Endometrial microvascular endothelial cells (primary cell): ENCODE measurements around the gene CACUL1. TPM values are rescaled to one million over a fixed set of nuclear protein-coding genes. Genes with fewer than 3 reads are reported as not detected.
"Not testable (repeated sequence)": the region's sequence is repeated elsewhere in the genome, so short reads cannot be mapped to it uniquely, and the experiment has no call there.

Experiments
- in situ Hi-C: cut with HindIII; loops from 2 replicates; pipeline ENCODE4 v1.10.0; 2017; ENCODE audit warnings: low sequenced_read_pairs, low pct_unique_long_range_greater_than_20kb; ENCODE audit errors: inconsistent ontology term
- total RNA-seq: library from RNA; depleted of rRNA; stranded (reverse); fragments of >200 nt; gene quantifications from one replicate; pipeline ENCODE4 v1.2.3, GENCODE V29; 2015; ENCODE audit errors: inconsistent ontology term

CACUL1 gene
- total RNA-seq, 1 donor from 2014 or later, result 16.3 TPM

DNA sequence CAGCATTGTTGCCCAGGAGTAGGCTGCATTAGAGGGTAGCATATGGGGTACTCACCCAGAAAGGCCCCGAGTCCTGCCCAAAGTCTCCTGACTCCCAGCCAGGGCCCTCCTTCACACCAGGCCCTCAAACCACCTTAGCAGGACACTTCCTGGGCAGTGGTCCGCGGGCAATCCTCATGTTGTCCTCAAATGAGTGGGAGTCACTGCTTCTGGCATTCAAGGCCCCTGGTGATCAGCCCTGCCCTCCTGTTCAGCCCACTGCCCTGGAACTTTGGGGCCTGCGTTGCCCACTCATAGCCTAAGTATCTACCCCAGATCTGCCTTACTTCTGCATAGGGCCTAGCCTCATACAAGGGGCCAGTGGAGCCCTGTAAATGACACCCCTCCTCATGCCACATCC is 88.4 kb downstream of the CACUL1 start:
- in situ Hi-C loops, result no loop called here

DNA sequence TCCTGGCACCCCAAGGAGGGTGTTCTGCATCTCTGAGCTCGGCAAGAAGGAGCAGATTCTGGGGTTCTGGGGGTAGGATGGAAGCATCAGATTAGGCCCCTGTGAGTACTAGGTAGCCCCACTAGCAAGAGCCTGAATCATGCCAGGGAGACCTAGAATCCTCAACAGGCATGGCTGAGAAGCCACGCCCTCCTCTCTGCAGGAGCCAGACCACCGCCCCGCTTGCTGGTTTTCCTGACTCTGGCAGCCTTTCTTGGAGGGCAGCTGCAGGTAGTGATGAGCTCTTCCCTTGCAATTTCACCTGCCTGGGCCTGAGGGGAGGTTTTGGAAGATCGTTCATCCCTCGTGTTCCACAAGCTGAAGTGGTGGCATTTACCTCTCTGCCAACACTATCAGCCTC is 90.4 kb downstream of the CACUL1 start:
- in situ Hi-C loops, result no loop called here

DNA sequence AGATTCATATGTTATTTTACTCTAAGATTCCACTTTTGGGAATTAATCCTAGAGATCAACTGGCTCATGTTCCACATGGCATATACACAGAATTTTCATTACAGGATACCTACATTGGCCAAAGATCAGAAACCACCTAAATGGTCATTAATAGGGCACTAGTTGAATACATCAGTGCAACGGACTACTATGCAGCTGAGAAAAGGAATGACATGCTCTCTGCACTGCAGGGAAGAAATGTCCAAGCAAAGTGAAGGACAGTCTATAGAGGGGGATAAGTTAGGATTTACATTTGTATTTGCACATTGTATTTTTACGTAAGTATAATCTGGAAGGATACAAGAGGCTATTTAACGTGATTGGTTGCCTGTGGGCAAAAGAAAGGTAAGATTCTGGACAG is 91.6 kb downstream of the CACUL1 start:
- in situ Hi-C loops, result no loop called here

DNA sequence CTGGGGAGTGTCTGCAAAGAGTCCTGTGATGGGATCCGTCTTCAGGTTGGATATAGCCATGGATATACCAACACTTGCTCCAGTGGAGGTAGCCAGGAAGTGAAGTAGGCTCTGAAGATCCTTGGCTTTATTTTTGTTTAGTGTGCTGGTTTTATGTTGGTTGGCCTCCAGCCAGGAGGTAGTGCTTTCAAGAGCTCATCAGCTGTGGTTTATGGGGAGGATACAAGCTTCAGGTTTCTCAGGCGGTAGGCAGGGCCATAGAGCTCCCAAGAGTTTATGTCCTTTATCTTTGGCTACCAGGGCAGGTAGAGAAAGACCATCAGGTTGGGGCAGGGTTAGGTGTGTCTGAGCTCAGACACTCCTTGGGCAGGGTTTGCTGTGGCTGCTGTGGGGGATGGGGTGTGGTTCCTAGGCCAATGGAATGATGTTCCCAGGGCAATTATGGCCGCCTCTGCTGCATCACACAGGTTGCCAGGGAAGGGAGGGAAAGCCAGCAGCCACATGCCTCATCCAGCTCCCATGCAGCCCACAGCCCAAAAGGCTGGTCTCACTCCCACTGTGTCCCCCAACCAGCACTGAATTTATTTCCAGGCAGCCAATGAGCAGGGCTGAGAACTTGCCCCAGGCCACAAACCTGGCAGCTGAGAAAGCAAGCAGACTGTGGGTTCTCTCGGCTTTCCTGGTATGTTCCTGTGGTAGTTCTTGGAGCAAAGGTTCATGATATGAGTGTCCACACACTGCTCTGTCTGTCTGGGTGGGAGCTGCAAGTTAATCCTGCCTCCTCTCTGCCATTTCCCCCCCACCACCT is 92.3 kb downstream of the CACUL1 start:
- in situ Hi-C loops, result no loop called here

DNA sequence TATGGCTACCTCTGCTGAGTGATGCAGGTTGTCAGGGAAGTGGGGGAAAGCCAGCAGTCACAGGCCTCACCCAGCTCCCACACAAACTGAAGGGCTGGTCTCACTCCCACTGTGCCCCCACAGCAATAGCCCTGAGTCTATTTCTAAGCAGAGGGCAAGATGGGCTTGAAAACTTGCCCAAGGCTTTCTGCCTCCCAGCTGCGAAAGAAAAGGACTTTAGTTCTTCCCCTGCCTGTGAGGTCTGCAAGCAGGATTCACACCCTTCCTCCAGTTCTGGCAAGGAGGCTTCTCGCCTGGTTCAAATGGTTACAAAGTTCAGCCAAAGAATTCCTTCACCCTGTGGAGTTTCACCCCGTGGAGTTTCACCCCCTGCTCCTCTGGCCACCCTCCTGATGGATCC is 96.0 kb downstream of the CACUL1 start:
- in situ Hi-C loops, result no loop called here

DNA sequence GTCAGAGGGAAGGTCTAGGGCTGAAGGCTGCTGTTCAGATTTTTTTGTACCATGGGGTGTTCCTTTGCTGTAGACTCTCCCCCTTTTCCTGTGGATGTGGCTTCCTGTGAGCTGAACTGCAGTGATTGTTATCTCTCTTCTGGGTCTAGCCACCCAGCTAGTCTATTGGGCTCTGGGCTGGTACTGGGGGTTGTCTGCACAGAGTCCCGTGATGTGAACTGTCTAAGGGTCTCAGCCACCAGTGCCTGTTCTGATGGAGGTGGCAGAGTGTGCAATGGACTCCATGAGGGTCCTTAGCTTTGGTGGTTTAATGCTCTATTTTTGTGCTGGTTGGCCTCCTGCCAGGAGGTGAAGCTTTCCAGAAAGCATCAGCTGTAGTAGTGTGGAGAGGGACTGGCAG is 96.6 kb downstream of the CACUL1 start:
- in situ Hi-C loops, result not testable (repeated sequence)

DNA sequence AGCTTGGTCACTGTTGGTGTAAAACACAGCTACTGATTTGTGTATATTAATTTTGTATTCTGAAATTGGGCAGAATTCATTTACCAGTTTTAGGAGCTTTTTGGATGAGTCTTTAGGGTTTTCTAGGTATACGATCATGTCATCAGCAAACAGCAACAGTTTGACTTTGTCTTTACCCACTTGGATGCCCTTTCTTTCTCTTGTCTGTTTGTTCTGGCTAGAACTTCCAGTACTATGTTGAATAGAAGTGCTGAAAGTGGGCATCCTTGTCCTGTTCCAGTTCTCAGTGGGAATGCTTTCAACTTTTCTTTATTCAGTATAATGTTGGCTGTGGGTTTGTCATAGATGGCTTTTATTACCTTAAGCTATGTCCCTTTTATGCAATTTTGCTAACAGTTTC is 109.5 kb downstream of the CACUL1 start:
- in situ Hi-C loops, result not testable (repeated sequence)

DNA sequence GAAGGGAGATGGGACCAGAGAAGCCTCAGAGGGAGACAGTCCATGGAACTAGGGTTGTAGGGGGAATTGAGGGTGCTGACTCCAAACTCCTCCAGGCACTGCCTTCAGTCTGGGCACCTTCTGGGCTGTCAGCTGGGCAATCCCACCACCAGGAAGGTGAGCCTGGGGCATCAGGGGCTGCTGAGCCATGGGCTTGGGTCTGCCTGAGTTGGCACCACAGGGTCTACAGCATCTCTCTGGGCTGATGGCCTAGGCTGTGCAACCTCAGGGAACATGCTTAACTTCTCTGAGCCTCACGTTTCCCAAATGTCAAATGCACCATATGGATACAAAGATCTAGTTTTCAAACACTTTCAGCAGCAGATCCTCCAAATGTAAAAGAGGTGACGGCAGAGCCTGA is 112.5 kb downstream of the CACUL1 start:
- in situ Hi-C loops, result no loop called here

DNA sequence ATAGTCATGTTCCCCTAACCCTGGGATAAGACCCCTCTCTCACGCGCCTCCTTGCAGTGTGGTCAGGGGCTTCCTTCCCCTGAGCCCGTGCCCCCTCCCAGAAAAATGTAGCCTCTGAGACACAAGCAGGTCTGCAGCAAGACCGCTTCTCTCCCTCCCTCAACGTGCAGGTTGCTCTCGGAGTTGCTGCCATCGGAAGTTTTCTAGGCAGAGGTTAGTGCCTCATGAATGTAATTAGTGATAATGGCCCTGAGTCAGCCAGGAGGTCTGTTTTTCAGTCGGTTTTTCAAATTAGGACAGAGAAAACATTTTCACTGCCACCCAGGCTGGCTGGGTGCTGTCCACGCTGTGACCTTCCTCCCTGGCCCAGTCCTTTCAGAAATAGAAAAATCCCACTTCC is 116.1 kb downstream of the CACUL1 start:
- in situ Hi-C loops, result no loop called here

DNA sequence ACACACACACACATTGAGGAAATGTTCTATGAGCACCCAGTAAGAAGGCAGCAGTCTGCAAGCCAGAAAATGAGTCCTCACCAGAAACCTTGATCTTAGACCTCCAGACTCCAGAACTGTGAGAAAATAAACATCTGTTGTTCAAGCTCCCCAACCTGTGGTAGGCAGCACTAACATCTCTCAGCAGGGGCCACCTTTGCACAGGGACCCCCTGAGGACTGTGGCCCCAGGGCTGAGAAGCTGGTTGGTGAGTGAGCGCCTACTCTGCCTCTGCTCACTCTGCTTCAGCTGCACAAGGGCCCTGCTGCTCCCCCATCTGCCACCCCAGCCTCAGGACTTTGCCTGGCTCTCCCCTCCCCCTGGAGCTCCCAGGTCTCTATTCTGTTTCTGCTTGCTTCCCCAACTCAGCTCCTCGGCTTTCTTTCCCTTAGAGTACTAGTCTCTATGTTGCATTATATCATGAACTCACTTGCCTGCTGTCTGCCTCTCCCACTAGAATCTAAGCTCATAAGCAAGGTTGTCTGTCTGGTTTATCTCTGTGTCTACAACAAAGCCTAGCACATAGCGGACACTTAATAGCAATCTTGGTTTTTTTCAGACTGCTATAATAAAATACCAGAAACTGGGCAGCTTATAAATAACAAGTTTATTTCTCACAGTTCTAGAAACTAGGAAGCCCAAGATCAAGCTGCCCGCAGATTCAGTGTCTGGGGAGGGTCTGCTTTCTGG is 118.9 kb downstream of the CACUL1 start:
- in situ Hi-C loops, result no loop called here

DNA sequence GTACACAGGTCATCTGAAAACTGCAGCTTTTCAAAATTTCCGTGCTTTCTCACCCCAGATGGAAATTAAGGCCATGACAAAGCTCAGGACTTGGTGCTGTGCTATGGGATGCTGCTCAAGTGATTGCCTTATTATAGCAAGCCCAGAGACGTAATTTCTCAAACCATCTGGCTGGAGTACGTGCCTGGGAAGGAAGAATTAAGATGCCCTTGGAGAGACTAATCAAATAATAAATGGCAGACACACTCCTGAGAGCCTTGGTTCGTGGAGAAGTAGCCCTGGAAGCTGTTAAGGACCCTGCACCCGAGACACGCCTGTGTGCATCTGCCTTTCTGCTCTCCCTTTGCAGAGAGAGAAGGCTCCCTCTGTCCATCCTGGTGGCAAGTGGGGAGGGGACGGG is 121.0 kb downstream of the CACUL1 start:
- in situ Hi-C loops, result no loop called here

DNA sequence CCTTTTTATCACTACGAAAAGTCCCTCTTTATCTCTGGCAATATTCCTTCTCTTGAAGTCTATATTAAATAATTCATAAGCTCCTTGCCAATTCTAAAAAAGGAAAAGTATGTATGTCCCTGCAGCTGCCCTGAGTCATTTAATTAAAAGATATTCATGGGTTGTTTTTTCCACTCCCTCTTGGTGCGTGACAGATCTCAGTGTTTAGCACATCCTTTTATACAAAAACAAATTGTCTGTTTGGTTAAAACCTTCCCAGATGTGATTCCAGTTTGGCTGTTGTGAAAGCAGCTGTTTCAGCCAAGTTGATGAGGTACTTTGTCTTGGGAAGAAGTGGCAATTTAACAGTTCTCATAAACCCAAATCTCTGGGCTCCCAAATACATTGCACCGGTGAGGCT is 125.6 kb downstream of the CACUL1 start:
- in situ Hi-C loops, result no loop called here

DNA sequence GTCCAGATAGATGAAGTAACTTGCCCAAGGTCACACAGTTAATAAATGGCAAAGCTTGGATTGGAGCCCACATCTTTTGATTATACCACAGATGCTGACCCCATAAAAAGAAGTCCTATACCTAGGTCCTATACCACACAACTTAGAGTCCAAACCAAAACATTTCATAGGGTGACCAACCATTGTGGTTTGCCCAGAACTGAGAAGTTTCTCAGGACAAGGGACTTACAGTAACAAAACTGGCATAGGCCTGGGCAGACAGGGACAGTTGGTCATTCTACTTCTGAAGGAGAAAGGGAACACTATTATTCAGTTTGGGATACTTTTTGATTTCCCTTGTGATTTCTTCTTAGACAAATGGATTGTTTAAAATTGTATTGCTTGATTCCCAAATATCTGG is 126.4 kb downstream of the CACUL1 start:
- in situ Hi-C loops, result no loop called here

DNA sequence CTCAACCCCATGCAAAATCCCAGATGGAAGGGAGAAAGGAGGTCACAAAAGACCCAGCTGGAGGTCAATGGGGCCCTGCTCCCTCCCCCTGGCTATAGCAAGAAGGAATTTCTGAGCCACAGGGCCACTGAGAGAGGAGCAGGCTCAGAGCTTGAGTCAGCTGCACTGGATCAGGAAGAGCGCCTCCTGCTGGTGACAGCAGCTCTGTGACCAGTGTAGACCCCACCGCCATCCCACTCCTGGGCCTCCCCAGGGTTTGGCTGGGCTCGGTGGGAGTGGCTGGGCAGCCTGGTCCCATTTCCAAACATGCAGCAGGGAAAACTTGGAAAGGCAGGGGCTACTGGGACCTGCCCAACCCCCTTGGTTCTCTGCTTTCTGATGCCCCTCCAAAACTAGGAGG is 127.8 kb downstream of the CACUL1 start:
- in situ Hi-C loops, result no loop called here

Other genes starting within 250 kb of the CACUL1 start
- not detected for gene PRLHR, start 159.3 kb downstream of the CACUL1 start, total RNA-seq